Measurements from ENCODE around the gene ASB18.

DNA sequence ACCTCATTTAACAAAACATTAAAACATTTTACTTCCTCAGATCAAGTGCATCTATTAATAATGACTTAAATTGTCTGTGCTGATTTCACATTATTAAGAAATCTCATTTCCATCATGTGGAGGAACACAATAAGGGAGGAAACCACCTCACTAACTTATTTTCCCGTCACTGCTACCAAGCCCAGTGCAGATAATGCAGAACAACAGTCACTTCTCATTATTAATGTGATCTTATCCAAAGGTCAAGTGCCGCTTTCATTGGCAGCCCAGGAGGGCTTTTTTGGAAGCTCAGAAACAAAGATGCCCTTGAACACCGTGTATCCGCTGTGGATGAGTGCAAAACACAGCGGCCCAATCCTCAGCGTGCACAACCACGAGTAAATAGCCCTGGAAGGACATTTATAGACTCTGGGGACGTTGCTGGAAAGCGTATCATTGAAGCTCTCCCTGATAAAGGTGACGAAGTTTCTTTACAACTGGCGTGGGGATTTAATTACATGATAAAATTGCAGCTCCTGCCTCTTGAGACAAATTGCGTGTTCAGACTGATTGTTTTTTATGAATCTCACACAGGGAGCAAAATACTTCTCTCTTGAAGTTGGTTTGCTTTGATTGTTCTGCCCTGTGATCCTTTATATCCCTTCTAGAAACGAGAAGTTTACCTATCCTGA lies 13.2 kb downstream of the ASB18 start:
- TF ChIP-seq, protein P1, sequence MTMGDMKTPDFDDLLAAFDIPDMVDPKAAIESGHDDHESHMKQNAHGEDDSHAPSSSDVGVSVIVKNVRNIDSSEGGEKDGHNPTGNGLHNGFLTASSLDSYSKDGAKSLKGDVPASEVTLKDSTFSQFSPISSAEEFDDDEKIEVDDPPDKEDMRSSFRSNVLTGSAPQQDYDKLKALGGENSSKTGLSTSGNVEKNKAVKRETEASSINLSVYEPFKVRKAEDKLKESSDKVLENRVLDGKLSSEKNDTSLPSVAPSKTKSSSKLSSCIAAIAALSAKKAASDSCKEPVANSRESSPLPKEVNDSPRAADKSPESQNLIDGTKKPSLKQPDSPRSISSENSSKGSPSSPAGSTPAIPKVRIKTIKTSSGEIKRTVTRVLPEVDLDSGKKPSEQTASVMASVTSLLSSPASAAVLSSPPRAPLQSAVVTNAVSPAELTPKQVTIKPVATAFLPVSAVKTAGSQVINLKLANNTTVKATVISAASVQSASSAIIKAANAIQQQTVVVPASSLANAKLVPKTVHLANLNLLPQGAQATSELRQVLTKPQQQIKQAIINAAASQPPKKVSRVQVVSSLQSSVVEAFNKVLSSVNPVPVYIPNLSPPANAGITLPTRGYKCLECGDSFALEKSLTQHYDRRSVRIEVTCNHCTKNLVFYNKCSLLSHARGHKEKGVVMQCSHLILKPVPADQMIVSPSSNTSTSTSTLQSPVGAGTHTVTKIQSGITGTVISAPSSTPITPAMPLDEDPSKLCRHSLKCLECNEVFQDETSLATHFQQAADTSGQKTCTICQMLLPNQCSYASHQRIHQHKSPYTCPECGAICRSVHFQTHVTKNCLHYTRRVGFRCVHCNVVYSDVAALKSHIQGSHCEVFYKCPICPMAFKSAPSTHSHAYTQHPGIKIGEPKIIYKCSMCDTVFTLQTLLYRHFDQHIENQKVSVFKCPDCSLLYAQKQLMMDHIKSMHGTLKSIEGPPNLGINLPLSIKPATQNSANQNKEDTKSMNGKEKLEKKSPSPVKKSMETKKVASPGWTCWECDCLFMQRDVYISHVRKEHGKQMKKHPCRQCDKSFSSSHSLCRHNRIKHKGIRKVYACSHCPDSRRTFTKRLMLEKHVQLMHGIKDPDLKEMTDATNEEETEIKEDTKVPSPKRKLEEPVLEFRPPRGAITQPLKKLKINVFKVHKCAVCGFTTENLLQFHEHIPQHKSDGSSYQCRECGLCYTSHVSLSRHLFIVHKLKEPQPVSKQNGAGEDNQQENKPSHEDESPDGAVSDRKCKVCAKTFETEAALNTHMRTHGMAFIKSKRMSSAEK (CRISPR knock-in tag; IDR thresholded peaks at IDR 0.05; ENCODE audit: borderline replicate concordance) = no peak
- TF ChIP-seq, protein P2, sequence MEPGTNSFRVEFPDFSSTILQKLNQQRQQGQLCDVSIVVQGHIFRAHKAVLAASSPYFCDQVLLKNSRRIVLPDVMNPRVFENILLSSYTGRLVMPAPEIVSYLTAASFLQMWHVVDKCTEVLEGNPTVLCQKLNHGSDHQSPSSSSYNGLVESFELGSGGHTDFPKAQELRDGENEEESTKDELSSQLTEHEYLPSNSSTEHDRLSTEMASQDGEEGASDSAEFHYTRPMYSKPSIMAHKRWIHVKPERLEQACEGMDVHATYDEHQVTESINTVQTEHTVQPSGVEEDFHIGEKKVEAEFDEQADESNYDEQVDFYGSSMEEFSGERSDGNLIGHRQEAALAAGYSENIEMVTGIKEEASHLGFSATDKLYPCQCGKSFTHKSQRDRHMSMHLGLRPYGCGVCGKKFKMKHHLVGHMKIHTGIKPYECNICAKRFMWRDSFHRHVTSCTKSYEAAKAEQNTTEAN (CRISPR knock-in tag; IDR thresholded peaks at IDR 0.05) = no peak

Measured in WTC11 (cell line).